Neural cell (in vitro differentiated cells): ENCODE results near the gene MBTD1. TPM values are rescaled to one million over a fixed set of nuclear protein-coding genes. Genes with fewer than 3 reads are reported as not detected.
"Not testable (repeated sequence)": the region's sequence is repeated elsewhere in the genome, so short reads cannot be mapped to it uniquely, and the experiment has no call there.

ENCODE experiments used
- H2AFZ ChIP-seq: fragments of 200-600, 300-800 bp; sonication (generic), shearing (Covaris generic); 2 replicates; pipeline ENCODE4 v1.6.0; 2014; ENCODE audit warnings: low read depth, mild to moderate bottlenecking, antibody characterized with exemption, low read length, moderate library complexity
- H3F3A ChIP-seq: fragments of 200-600 bp; shearing (Covaris generic); 2 replicates; pipeline ENCODE4 v1.6.1; 2016; ENCODE audit warnings: mild to moderate bottlenecking, moderate library complexity, mixed read lengths, antibody characterized with exemption, low read length; ENCODE audit not compliant: insufficient read depth, poor library complexity, severe bottlenecking
- H3K27ac ChIP-seq: fragments of 200-600, 300-800 bp; sonication (generic), shearing (Covaris generic); 2 replicates; pipeline ENCODE4 v1.5.1; 2014; ENCODE audit warnings: mild to moderate bottlenecking, low read length, moderate library complexity
- H3K27me3 ChIP-seq: fragments of 300-800, 200-600 bp; sonication (generic), shearing (Covaris generic); 2 replicates; pipeline ENCODE4 v1.6.0; 2014; ENCODE audit warnings: mild to moderate bottlenecking, low read depth, low read length, moderate library complexity; ENCODE audit not compliant: insufficient read depth
- H3K36me3 ChIP-seq: fragments of 300-800, 200-600 bp; sonication (generic), shearing (Covaris generic); 2 replicates; pipeline ENCODE4 v1.5.1; 2014; ENCODE audit warnings: mild to moderate bottlenecking, antibody characterized with exemption, low read length, moderate library complexity; ENCODE audit not compliant: insufficient read depth
- H3K4me2 ChIP-seq: fragments of 300-800, 200-600 bp; sonication (generic), shearing (Covaris generic); 2 replicates; pipeline ENCODE4 v1.6.0; 2014; ENCODE audit warnings: mild to moderate bottlenecking, low read length
- H3K4me3 ChIP-seq: fragments of 300-800, 200-600 bp; sonication (generic), shearing (Covaris generic); 2 replicates; pipeline ENCODE4 v1.5.1; 2014; ENCODE audit warnings: mild to moderate bottlenecking, low read length, moderate library complexity
- H3K79me2 ChIP-seq: fragments of 200-600 bp; shearing (Covaris generic); replicated peaks from 2 replicates; pipeline ENCODE4 v1.6.0; 2014; ENCODE audit warnings: mild to moderate bottlenecking, low read length, moderate library complexity; ENCODE audit not compliant: insufficient read depth
- H3K9ac ChIP-seq: fragments of 300-800, 200-600 bp; sonication (generic), shearing (Covaris generic); 2 replicates; pipeline ENCODE4 v1.6.1; 2016; ENCODE audit warnings: mild to moderate bottlenecking, low read length, mixed read lengths
- H3K9me2 ChIP-seq: fragments of 200-600 bp; shearing (Covaris generic); 2 replicates; pipeline ENCODE4 v1.6.1; 2016; ENCODE audit warnings: mild to moderate bottlenecking, low read length, mixed read lengths; ENCODE audit not compliant: insufficient read depth
- H3K9me3 ChIP-seq: fragments of 200-600, 300-800 bp; sonication (generic), shearing (Covaris generic); 2 replicates; pipeline ENCODE4 v1.6.1; 2016; ENCODE audit warnings: mild to moderate bottlenecking, mixed run types, low read length, moderate library complexity, mixed read lengths
- H4K20me1 ChIP-seq: fragments of 200-600 bp; shearing (Covaris generic); 2 replicates; pipeline ENCODE4 v1.6.1; 2016; ENCODE audit warnings: mild to moderate bottlenecking, mixed run types; ENCODE audit not compliant: insufficient read depth
- EP300 ChIP-seq: fragments of 450-650 bp; conservative IDR thresholded peaks from 2 replicates; pipeline ENCODE4 v1.6.1; 2014; ENCODE audit warnings: antibody characterized with exemption, mild to moderate bottlenecking, moderate library complexity; ENCODE audit not compliant: poor library complexity, severe bottlenecking
- EZH2 ChIP-seq: fragments of 200-600, 300-800 bp; shearing (Covaris generic), sonication (generic); IDR thresholded peaks from 2 replicates; pipeline ENCODE4 v1.6.1; 2014; ENCODE audit warnings: antibody characterized with exemption, low read length, borderline replicate concordance, mild to moderate bottlenecking; ENCODE audit not compliant: insufficient read depth, poor library complexity, severe bottlenecking
- MXI1 ChIP-seq: fragments of 450-650 bp; conservative IDR thresholded peaks from 2 replicates; pipeline ENCODE4 v1.6.1; 2014; ENCODE audit warnings: antibody characterized with exemption, mild to moderate bottlenecking; ENCODE audit not compliant: poor library complexity, severe bottlenecking
- POLR2AphosphoS5 ChIP-seq: IDR thresholded peaks from 2 replicates; pipeline ENCODE4 v1.6.1; 2012
- RAD21 ChIP-seq: fragments of 450-650 bp; conservative IDR thresholded peaks from 2 replicates; pipeline ENCODE4 v1.6.1; 2014; ENCODE audit warnings: antibody characterized with exemption, mild to moderate bottlenecking, moderate library complexity
- SMC3 ChIP-seq: fragments of 450-650 bp; conservative IDR thresholded peaks from 2 replicates; pipeline ENCODE4 v1.6.1; 2014; ENCODE audit warnings: antibody characterized with exemption, mild to moderate bottlenecking, moderate library complexity; ENCODE audit not compliant: poor library complexity
- TAF1 ChIP-seq: IDR thresholded peaks from 2 replicates; pipeline ENCODE4 v1.6.1; 2012; ENCODE audit warnings: low read depth
- polyA plus RNA-seq: library from polyadenylated mRNA; depleted of rRNA; stranded (reverse); fragments of >200 nt; gene quantifications from 2 replicates; pipeline ENCODE4 v1.2.3, GENCODE V29; 2014
- TF ChIP-seq, protein P1 (sequence below): IDR thresholded peaks from 2 replicates; pipeline ENCODE4 v1.6.1; 2012; ENCODE audit warnings: borderline replicate concordance
- TF ChIP-seq, protein P2 (sequence below): fragments of 450-650 bp; IDR thresholded peaks from 2 replicates; pipeline ENCODE4 v1.5.1; 2014; ENCODE audit warnings: antibody characterized with exemption, mild to moderate bottlenecking, moderate library complexity; ENCODE audit not compliant: poor library complexity, severe bottlenecking

MBTD1 gene
- polyA plus RNA-seq, 1 donor from 2014 or later = 70.0 TPM

GRCh38 chr17:51180486-51180885 is 79.4 kb downstream of the MBTD1 start:
- no peak overlapping the region for H3K27ac ChIP-seq
- TF ChIP-seq TAF1 (no peak), EP300 (no peak), POLR2AphosphoS5 (no peak)
- TF ChIP-seq, protein P1, sequence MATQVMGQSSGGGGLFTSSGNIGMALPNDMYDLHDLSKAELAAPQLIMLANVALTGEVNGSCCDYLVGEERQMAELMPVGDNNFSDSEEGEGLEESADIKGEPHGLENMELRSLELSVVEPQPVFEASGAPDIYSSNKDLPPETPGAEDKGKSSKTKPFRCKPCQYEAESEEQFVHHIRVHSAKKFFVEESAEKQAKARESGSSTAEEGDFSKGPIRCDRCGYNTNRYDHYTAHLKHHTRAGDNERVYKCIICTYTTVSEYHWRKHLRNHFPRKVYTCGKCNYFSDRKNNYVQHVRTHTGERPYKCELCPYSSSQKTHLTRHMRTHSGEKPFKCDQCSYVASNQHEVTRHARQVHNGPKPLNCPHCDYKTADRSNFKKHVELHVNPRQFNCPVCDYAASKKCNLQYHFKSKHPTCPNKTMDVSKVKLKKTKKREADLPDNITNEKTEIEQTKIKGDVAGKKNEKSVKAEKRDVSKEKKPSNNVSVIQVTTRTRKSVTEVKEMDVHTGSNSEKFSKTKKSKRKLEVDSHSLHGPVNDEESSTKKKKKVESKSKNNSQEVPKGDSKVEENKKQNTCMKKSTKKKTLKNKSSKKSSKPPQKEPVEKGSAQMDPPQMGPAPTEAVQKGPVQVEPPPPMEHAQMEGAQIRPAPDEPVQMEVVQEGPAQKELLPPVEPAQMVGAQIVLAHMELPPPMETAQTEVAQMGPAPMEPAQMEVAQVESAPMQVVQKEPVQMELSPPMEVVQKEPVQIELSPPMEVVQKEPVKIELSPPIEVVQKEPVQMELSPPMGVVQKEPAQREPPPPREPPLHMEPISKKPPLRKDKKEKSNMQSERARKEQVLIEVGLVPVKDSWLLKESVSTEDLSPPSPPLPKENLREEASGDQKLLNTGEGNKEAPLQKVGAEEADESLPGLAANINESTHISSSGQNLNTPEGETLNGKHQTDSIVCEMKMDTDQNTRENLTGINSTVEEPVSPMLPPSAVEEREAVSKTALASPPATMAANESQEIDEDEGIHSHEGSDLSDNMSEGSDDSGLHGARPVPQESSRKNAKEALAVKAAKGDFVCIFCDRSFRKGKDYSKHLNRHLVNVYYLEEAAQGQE = no peak
- H3K27me3 ChIP-seq = no peaks in the 10 kb centered on the region
- H3K4me3 ChIP-seq = no peak overlapping the region
- no peaks in the 10 kb centered on the region for H3K9me2 ChIP-seq
- no peaks in the 10 kb centered on the region for H3K9me3 ChIP-seq
- H4K20me1 ChIP-seq = no peaks in the 10 kb centered on the region
- H3F3A ChIP-seq = no peaks in the 10 kb centered on the region
- no peak overlapping the region for H2AFZ ChIP-seq
- no peaks in the 10 kb centered on the region for H3K79me2 ChIP-seq
- no peak overlapping the region for H3K4me2 ChIP-seq
- peaks cover 17% of the 10 kb centered on the region for H3K36me3 ChIP-seq
- no peak overlapping the region for H3K9ac ChIP-seq

GRCh38 chr17:51172030-51172429 is 87.8 kb downstream of the MBTD1 start:
- not testable (repeated sequence) for H4K20me1 ChIP-seq, H3K27me3 ChIP-seq, H3K79me2 ChIP-seq, H3K4me3 ChIP-seq, H3K9ac ChIP-seq, H2AFZ ChIP-seq, H3F3A ChIP-seq, H3K36me3 ChIP-seq, H3K4me2 ChIP-seq, H3K9me3 ChIP-seq, H3K27ac ChIP-seq, H3K9me2 ChIP-seq

DNA sequence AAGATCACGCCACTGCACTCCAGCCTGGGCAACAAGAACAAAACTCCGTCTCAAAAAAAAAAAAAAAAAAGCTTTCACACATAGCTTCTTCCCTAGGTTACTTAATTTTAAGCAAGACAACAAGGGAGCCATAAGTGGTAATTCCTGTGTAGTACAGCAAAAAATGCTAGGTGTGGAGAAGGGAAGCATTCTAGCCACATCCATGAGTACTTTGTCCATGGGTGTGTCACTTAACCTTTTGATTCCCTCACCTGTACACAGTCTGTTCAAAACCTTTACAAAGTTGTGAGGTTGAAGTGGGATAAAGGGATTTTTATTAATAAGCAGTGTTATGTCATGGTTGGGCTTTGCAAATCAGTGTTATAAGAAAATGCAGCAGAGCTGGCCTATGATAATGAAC is 89.1 kb downstream of the MBTD1 start:
- Histone ChIP-seq H3K4me2 (no peak overlapping the region), H3K27ac (no peak overlapping the region), H3K9ac (no peak overlapping the region), H2AFZ (no peak overlapping the region), H3K9me2 (no peaks in the 10 kb centered on the region), H3K9me3 (no peaks in the 10 kb centered on the region), H3K79me2 (no peaks in the 10 kb centered on the region), H3K36me3 (no peaks in the 10 kb centered on the region), H3K27me3 (no peaks in the 10 kb centered on the region), H3K4me3 (no peak overlapping the region), H3F3A (no peaks in the 10 kb centered on the region), H4K20me1 (no peaks in the 10 kb centered on the region)
- TF ChIP-seq, protein P1 = no peak
- TF ChIP-seq EP300 (no peak), TAF1 (no peak), MXI1 (no peak), POLR2AphosphoS5 (no peak), RAD21 (no peak), EZH2 (no peak), SMC3 (no peak)
- TF ChIP-seq, protein P2, sequence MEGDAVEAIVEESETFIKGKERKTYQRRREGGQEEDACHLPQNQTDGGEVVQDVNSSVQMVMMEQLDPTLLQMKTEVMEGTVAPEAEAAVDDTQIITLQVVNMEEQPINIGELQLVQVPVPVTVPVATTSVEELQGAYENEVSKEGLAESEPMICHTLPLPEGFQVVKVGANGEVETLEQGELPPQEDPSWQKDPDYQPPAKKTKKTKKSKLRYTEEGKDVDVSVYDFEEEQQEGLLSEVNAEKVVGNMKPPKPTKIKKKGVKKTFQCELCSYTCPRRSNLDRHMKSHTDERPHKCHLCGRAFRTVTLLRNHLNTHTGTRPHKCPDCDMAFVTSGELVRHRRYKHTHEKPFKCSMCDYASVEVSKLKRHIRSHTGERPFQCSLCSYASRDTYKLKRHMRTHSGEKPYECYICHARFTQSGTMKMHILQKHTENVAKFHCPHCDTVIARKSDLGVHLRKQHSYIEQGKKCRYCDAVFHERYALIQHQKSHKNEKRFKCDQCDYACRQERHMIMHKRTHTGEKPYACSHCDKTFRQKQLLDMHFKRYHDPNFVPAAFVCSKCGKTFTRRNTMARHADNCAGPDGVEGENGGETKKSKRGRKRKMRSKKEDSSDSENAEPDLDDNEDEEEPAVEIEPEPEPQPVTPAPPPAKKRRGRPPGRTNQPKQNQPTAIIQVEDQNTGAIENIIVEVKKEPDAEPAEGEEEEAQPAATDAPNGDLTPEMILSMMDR = no peak
